Measurements from ENCODE around the gene ADAMTS9.
A peak's percentile ranks its signal among the peaks of the same experiment; 100 is the strongest.

Gene ADAMTS9

DNA sequence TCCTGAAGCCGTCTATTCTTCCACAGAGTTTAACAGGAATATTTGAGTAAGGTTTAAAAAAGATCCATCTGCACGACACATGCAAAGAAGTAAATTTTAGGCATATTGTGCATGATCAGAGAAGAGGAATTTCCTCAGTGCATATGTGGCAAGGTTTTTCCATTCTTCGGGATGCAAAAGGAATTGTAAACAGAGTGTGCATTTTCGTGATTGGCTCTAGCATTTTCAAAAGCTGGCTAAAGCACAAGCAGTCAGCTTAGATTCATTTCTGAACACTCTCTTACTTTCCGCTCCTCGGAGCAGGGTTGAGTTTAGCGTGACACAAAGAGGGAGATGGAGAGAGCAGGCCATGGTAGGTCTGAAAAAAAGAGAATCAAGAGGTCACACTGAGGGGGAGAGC lies 128.2 kb downstream of the ADAMTS9 start:
- H3K4me3 ChIP-seq (ENCODE audit: low read depth, low read length), result no peak overlapping the region
- TF ChIP-seq, protein P1, sequence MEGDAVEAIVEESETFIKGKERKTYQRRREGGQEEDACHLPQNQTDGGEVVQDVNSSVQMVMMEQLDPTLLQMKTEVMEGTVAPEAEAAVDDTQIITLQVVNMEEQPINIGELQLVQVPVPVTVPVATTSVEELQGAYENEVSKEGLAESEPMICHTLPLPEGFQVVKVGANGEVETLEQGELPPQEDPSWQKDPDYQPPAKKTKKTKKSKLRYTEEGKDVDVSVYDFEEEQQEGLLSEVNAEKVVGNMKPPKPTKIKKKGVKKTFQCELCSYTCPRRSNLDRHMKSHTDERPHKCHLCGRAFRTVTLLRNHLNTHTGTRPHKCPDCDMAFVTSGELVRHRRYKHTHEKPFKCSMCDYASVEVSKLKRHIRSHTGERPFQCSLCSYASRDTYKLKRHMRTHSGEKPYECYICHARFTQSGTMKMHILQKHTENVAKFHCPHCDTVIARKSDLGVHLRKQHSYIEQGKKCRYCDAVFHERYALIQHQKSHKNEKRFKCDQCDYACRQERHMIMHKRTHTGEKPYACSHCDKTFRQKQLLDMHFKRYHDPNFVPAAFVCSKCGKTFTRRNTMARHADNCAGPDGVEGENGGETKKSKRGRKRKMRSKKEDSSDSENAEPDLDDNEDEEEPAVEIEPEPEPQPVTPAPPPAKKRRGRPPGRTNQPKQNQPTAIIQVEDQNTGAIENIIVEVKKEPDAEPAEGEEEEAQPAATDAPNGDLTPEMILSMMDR (IDR thresholded peaks at IDR 0.05; ENCODE audit: control insufficient read depth, extremely low read depth, insufficient read depth), result no peak
- no peak for DNase-seq (ENCODE audit: low read depth)

DNA sequence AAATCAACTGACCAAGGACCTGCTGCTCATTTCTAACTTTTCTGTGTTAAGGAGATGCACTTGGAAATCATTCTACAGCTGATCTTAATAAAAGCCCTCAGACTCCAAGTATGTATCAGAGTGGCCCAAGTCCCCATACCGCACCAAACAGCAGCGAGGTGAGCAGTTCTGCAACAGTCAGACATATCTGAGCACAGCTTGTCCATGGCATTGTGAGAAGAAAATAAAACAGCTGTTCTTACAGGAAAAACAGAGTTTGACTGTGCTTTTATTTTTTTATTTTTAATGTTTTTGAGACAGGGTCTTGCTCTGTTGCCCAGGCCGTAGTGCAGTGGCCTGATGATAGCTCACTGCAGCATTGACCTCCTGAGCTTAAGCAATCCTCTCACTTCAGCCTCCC lies 131.8 kb downstream of the ADAMTS9 start:
- TF ChIP-seq, protein P1 (IDR thresholded peaks at IDR 0.05; ENCODE audit: control insufficient read depth, extremely low read depth, insufficient read depth), result no peak
- no peak for DNase-seq (ENCODE audit: low read depth)
- H3K4me3 ChIP-seq (ENCODE audit: low read depth, low read length), result no peak overlapping the region

DNA sequence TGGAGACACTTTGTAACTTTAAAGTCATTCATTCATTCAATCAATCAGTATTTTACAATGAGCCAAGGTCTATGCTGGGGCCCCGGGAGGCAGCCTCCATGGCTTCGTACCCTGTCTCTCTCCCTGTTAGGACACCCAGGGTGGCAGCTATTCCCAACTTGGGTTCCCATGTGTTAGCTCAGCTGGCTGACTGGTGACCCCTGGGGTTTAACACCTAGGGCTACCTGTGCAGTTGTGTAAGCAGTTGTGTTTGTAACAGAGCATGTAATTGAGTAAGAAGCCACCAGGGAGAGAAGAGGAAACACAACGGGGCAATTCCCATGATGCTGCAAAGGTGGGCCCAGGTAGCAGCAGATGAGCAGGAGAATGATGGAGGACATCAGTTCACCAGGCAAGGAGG lies 132.4 kb downstream of the ADAMTS9 start:
- H3K4me3 ChIP-seq (ENCODE audit: low read depth, low read length), result no peak overlapping the region
- no peak for DNase-seq (ENCODE audit: low read depth)
- TF ChIP-seq, protein P1 (IDR thresholded peaks at IDR 0.05; ENCODE audit: control insufficient read depth, extremely low read depth, insufficient read depth), result no peak

DNA sequence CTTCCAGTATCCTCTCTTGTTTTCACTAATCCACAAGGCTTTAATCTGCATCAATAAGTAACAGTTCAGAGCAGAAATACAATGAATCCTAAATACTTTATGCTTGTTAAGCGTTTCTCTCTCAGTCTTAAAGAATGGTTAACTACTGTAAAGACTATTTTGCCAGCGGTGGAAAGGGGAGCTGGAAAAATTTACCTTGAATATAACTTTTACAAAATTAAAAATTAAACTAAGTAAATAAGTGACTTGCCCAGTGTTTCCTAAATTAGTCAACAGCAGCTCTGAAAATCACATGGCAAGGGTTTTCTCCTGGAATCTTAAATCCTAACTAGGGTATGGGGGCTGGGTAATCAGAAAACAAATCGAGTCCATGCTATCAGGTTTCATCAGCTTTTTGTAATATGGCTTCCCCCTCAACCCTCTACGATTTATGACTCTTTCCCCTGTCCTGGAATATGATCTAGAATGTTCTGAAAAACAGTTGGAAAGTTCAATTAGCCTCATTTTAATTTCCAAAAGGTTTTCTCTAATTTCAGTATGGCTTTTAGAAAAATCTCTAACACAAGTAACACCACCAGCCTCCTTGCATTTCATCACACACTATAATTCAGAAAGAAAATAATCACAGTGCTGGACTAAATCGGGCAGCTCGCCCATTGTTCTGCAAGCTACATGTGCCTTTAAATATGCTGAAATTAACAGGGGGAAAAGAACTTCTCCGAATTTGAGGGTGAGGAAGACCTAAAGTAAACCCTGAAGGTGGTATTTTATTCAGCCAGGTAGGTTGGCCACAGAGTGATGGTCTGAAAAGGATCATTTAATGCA lies 133.5 kb downstream of the ADAMTS9 start:
- TF ChIP-seq, protein P1 (IDR thresholded peaks at IDR 0.05; ENCODE audit: control insufficient read depth, extremely low read depth, insufficient read depth), result no peak
- DNase-seq (ENCODE audit: low read depth), result no peak

DNA sequence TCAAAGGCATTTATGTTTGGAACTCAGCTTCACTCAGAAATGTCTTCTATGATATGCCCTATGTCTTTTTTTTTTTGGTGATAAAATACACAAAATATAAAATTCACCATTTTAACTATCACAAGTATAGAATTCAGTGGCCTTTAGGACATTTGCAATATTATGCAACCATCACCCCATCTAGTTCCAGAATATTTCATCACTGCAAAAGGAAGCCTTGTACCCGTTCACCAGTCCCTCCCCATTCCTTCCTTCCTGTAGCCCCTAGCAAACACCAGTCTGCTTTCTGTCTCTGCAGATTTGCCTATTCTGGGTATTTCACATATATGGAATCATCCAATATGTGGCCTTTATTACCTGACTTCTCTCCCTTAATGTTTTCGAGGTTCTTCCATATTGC lies 134.8 kb downstream of the ADAMTS9 start:
- TF ChIP-seq, protein P1 (IDR thresholded peaks at IDR 0.05; ENCODE audit: control insufficient read depth, extremely low read depth, insufficient read depth), result no peak
- no peak for DNase-seq (ENCODE audit: low read depth)

More for the DNA sequence above, 133.5 kb downstream of the ADAMTS9 start:
- no peak overlapping the region for H3K4me3 ChIP-seq (ENCODE audit: low read depth, low read length)

DNA sequence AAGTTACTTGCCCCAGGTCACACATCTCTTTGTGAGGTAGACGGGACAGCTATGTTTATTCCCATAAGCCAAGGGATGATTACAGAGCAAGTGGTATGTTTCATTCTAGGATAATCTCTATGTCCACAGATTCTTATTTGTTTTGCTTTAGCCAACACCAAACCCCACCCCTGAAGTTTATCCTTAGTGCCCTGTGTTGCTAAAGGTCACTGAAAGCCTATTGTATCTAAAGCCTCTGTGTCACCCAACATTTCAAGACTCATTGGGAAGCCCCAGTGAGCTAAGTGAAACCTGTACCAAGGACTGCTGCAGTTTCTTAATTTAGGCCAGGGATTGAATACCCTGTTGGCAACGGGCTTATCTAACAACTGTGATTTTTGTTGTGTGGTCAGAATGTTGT lies 135.6 kb downstream of the ADAMTS9 start:
- no peak for DNase-seq (ENCODE audit: low read depth)
- no peak overlapping the region for H3K4me3 ChIP-seq (ENCODE audit: low read depth, low read length)
- TF ChIP-seq, protein P1 (IDR thresholded peaks at IDR 0.05; ENCODE audit: control insufficient read depth, extremely low read depth, insufficient read depth), result no peak

More for the DNA sequence above, 134.8 kb downstream of the ADAMTS9 start:
- no peak overlapping the region for H3K4me3 ChIP-seq (ENCODE audit: low read depth, low read length)

DNA sequence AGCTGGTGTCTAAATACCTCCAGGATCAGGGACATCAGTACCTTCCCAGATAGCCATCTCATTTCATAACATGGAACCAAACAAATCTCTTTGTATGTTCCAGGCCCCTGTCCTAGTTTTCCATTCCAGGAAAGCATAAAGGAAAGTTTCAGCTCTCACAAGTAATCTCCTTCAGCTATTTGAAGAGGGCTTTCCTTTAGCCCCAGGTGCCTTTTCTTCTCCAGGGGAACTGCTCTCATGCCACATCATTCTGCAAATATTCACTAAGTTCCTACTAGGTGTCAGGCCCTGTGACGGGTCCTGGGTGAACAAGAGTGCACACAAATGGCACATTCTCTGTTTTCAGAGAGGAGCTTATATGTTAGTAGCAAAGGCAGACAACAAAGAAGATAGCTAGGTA lies 136.1 kb downstream of the ADAMTS9 start:
- DNase-seq (ENCODE audit: low read depth), result peak; percentile 62
- TF ChIP-seq, protein P1 (IDR thresholded peaks at IDR 0.05; ENCODE audit: control insufficient read depth, extremely low read depth, insufficient read depth), result no peak
- no peak overlapping the region for H3K4me3 ChIP-seq (ENCODE audit: low read depth, low read length)

Measured in LNCaP clone FGC (cell line).